A673 (cell line): Measurements from ENCODE around the gene UMAD1. TPM values are rescaled to one million over a fixed set of nuclear protein-coding genes. Genes with fewer than 3 reads are reported as not detected.

Experiments
- BruUV-seq: library from RNA; stranded (reverse); fragments of 400-500 nt; replicated peaks from 2 replicates; lab custom pipeline; 2021; lab: Mats Ljungman, UMichigan
- CTCF ChIA-PET: fragments of 300-600 bp; sonication (Branson Sonifier 250); formaldehyde crosslinking; loops from one replicate; lab custom pipeline; 2022; ENCODE audit warnings: antibody characterized with exemption; lab: Charles Lee
- POLR2A ChIA-PET: fragments of 300-600 bp; sonication (Branson Sonifier 250); formaldehyde crosslinking; loops from one replicate; lab custom pipeline; 2022; ENCODE audit warnings: antibody characterized with exemption; ENCODE audit not compliant: low non-redundant PET; lab: Charles Lee
- DNase-seq: peaks from one replicate; pipeline ENCODE4 v3.0.0-alpha.2; 2015; ENCODE audit warnings: low spot score
- H3K27ac ChIP-seq: fragments of 200-600 bp; sonication (generic); 2 replicates; pipeline ENCODE4 v1.5.1; 2016; ENCODE audit warnings: mixed run types, low read depth, mild to moderate bottlenecking, mixed read lengths, antibody characterized with exemption, low read length; ENCODE audit not compliant: poor library complexity, severe bottlenecking
- H3K27me3 ChIP-seq: fragments of 200-600 bp; sonication (generic); replicated peaks from 2 replicates; pipeline ENCODE4 v1.6.1; 2017; ENCODE audit warnings: mixed run types, low read depth, mild to moderate bottlenecking, mixed read lengths, antibody characterized with exemption, low read length; ENCODE audit not compliant: insufficient read depth, poor library complexity
- H3K36me3 ChIP-seq: fragments of 200-600 bp; sonication (generic); 2 replicates; pipeline ENCODE4 v1.6.1; 2016; ENCODE audit warnings: mixed run types, mild to moderate bottlenecking, mixed read lengths, antibody characterized with exemption, low read length; ENCODE audit not compliant: insufficient read depth, poor library complexity, severe bottlenecking
- H3K4me1 ChIP-seq: fragments of 200-600 bp; sonication (generic); 2 replicates; pipeline ENCODE4 v1.6.1; 2017; ENCODE audit warnings: mixed run types, mild to moderate bottlenecking, mixed read lengths, antibody characterized with exemption, low read length; ENCODE audit not compliant: insufficient read depth, poor library complexity, severe bottlenecking
- H3K4me3 ChIP-seq: fragments of 200-600 bp; sonication (generic); 2 replicates; pipeline ENCODE4 v1.5.1; 2016; ENCODE audit warnings: low read depth, mixed run types, mild to moderate bottlenecking, mixed read lengths, low read length; ENCODE audit not compliant: poor library complexity, severe bottlenecking
- H3K9me3 ChIP-seq: fragments of 200-600 bp; sonication (generic); 2 replicates; pipeline ENCODE4 v1.6.1; 2016; ENCODE audit warnings: mixed run types, low read depth, mild to moderate bottlenecking, mixed read lengths, antibody characterized with exemption, low read length; ENCODE audit not compliant: poor library complexity, severe bottlenecking
- EZH2 ChIP-seq: fragments of 200-600 bp; sonication (generic); IDR thresholded peaks from 2 replicates; pipeline ENCODE4 v1.6.1; 2017; ENCODE audit warnings: borderline replicate concordance, low read depth, mild to moderate bottlenecking, mixed read lengths, antibody characterized with exemption, low read length; ENCODE audit not compliant: poor library complexity, severe bottlenecking
- intact Hi-C: fragments of 100-400 bp; cut with micrococcal nuclease; formaldehyde crosslinking; loops from one replicate; pipeline ENCODE4 v1.10.0; 2022; ENCODE audit not compliant: unreplicated experiment
- total RNA-seq: library from RNA; stranded (reverse); gene quantifications from 2 replicates; pipeline ENCODE4 v1.2.3, GENCODE V29; 2021
- TF ChIP-seq, protein P1 (sequence below): fragments of 300-800, 200-600 bp; sonication (generic); conservative IDR thresholded peaks from 2 replicates; pipeline ENCODE4 v1.5.1; 2017; ENCODE audit warnings: low read depth, mild to moderate bottlenecking, antibody characterized with exemption, low read length, moderate library complexity, mixed read lengths

Gene UMAD1
- total RNA-seq, 1 experiment from 2014 or later: 13.5 TPM

DNA sequence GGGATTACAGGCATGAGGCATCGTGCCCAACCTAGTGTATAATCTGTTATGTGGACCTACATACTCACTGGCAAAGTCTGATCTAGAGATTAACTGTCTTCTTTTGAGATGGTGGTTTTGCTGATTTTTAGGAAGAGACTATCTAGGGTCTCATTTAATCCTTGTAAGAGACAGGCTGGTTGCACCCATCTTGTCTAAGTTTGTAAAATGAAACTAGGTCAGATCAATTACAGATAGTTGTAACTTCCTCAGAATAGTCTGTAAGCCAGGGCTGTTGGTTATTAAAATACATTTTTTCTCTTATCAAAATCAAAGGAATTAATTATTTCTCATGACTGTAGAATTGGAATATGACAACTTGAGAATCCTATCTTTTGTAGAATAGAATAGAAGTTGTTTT lies 142.4 kb downstream of the UMAD1 start:
- no peak overlapping the region for H3K27ac ChIP-seq
- no TSS peak for BruUV-seq
- ChIA-PET POLR2A (no interaction called here), CTCF (no interaction called here)
- intact Hi-C loops: no loop called here
- H3K4me1 ChIP-seq: no peaks in the 10 kb centered on the region
- H3K36me3 ChIP-seq: no peaks in the 10 kb centered on the region
- H3K4me3 ChIP-seq: no peak overlapping the region
- H3K27me3 ChIP-seq: no peaks in the 10 kb centered on the region
- no peak for DNase-seq
- TF ChIP-seq, protein P1, sequence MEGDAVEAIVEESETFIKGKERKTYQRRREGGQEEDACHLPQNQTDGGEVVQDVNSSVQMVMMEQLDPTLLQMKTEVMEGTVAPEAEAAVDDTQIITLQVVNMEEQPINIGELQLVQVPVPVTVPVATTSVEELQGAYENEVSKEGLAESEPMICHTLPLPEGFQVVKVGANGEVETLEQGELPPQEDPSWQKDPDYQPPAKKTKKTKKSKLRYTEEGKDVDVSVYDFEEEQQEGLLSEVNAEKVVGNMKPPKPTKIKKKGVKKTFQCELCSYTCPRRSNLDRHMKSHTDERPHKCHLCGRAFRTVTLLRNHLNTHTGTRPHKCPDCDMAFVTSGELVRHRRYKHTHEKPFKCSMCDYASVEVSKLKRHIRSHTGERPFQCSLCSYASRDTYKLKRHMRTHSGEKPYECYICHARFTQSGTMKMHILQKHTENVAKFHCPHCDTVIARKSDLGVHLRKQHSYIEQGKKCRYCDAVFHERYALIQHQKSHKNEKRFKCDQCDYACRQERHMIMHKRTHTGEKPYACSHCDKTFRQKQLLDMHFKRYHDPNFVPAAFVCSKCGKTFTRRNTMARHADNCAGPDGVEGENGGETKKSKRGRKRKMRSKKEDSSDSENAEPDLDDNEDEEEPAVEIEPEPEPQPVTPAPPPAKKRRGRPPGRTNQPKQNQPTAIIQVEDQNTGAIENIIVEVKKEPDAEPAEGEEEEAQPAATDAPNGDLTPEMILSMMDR: no peak
- TF ChIP-seq EZH2: no peak
- H3K9me3 ChIP-seq: no peaks in the 10 kb centered on the region

DNA sequence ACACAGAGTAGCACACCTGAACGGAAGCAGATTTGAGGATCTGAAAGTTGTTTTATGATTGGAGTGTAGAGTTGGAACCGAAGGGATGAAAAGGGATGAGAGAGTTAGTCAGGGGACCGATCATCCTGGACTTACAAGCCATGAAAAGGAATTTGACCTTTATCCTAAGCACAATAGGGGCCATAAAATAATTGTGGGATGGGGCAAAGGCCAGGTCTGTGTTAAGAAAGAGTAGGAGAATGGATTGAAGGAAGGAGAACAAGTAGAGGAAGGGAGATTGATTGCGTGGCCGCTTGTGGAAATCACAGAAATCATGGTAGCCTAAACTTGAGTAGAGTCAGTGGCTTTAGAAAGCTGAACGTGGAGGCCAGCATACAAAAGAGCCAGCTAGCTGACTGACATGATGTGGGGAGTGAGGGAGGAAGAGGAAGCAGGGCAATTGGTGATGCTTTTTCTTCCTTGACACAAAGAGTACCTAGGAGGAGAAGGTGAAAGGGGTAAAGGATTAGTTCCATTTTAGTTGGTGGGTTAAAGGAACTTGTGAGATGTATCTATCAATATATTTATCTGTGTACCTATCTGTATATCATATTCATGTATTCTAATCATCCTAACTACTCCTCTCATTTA lies 144.9 kb downstream of the UMAD1 start:
- H3K36me3 ChIP-seq: no peaks in the 10 kb centered on the region
- DNase-seq: no peak
- no peaks in the 10 kb centered on the region for H3K4me1 ChIP-seq
- TF ChIP-seq EZH2: no peak
- TF ChIP-seq, protein P1: no peak
- intact Hi-C loops: no loop called here
- CTCF ChIA-PET: no interaction called here
- no peak overlapping the region for H3K27ac ChIP-seq
- no peaks in the 10 kb centered on the region for H3K9me3 ChIP-seq
- POLR2A ChIA-PET: no interaction called here
- H3K4me3 ChIP-seq: no peak overlapping the region
- no peaks in the 10 kb centered on the region for H3K27me3 ChIP-seq
- no TSS peak for BruUV-seq

DNA sequence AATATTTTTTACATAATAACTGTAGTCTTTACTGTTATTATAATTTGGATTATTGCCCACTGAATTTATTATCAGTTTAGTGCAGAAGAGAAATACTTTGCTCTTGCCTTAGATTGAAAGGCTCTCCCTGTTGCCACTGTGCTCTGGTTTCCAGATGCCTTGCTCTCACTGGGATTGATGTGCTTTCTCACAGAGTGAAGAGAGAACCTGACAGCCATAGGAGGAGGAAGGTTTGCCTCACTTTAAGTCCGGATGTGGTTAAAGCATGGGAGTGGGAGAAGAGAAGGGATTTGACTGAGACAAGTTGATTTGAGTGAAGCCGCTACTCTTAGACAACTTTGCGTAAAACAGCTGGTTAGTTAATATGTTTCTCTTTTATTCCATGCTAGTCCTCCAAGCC lies 146.0 kb downstream of the UMAD1 start:
- no peak for DNase-seq

More for the DNA sequence above, 146.0 kb downstream of the UMAD1 start:
- H3K27me3 ChIP-seq: no peaks in the 10 kb centered on the region
- BruUV-seq: no TSS peak
- CTCF ChIA-PET: no interaction called here
- no peaks in the 10 kb centered on the region for H3K9me3 ChIP-seq
- no peaks in the 10 kb centered on the region for H3K36me3 ChIP-seq
- H3K4me3 ChIP-seq: no peak overlapping the region
- POLR2A ChIA-PET: no interaction called here
- intact Hi-C loops: no loop called here
- H3K4me1 ChIP-seq: no peaks in the 10 kb centered on the region
- TF ChIP-seq EZH2: no peak
- TF ChIP-seq, protein P1: no peak
- no peak overlapping the region for H3K27ac ChIP-seq
